Measurements from ENCODE around the gene ZNF367. TPM values are rescaled to one million over a fixed set of nuclear protein-coding genes. Genes with fewer than 3 reads are reported as not detected.

ZNF367 gene
- polyA plus RNA-seq, 2 donors, result 1.6 to 2.5 TPM

Other genes with a start within 250 kb of the ZNF367 start
- under 1 TPM; 0.58 to 0.90 TPM for gene HSD17B3, start 116.2 kb downstream of the ZNF367 start, polyA plus RNA-seq
- gene SLC35D2, start 34.7 kb downstream of the ZNF367 start, polyA plus RNA-seq, result 10 to 100 TPM in 1 of 2 donors, 1 to 10 TPM in 1; 8.1 to 10.3 TPM
- gene HABP4, start 31.8 kb upstream of the ZNF367 start, polyA plus RNA-seq, result 1 to 10 TPM; 3.1 to 3.2 TPM
- gene CDC14B, start 201.5 kb upstream of the ZNF367 start, polyA plus RNA-seq, result 1 to 10 TPM; 1.8 to 2.1 TPM
- 1 to 10 TPM; 2.0 to 3.1 TPM for gene PRXL2C, start 236.9 kb upstream of the ZNF367 start, polyA plus RNA-seq

Data from esophagus (tissue), 2 donors.